RWPE2 (cell line): ENCODE results near the gene GBF1.

Experiments used
- ATAC-seq: fragments of 200-7000 bp; cut with Tn5 transposase; 3 replicates; pipeline ENCODE4 v1.9.1; 2021; ENCODE audit warnings: low read depth
- DNase-seq: peaks from one replicate; pipeline ENCODE4 v3.0.0-alpha.2; 2020; ENCODE audit warnings: low spot score
- H3K27ac ChIP-seq: fragments of 450-650 bp; 2 replicates; pipeline ENCODE4 v1.5.1; 2017; ENCODE audit warnings: mild to moderate bottlenecking; ENCODE audit not compliant: poor library complexity, severe bottlenecking
- H3K27me3 ChIP-seq: fragments of 250-450 bp; sonication (Bioruptor Pico); 2 replicates; pipeline ENCODE4 v1.5.1; 2021; ENCODE audit warnings: mild to moderate bottlenecking, moderate library complexity; ENCODE audit not compliant: insufficient read depth, poor library complexity, severe bottlenecking
- H3K36me3 ChIP-seq: fragments of 250-450 bp; sonication (Bioruptor Pico); 2 replicates; pipeline ENCODE4 v1.5.1; 2020; ENCODE audit warnings: low read depth, mild to moderate bottlenecking, moderate library complexity
- H3K4me1 ChIP-seq: fragments of 250-450 bp; sonication (Bioruptor Pico); 2 replicates; pipeline ENCODE4 v1.5.1; 2021; ENCODE audit warnings: mild to moderate bottlenecking, moderate library complexity; ENCODE audit not compliant: insufficient read depth, poor library complexity, severe bottlenecking
- H3K4me3 ChIP-seq: fragments of 250-450 bp; sonication (Bioruptor Pico); 2 replicates; pipeline ENCODE4 v1.5.1; 2021; ENCODE audit warnings: mild to moderate bottlenecking, moderate library complexity; ENCODE audit not compliant: severe bottlenecking
- H3K9me3 ChIP-seq: fragments of 250-450 bp; sonication (Bioruptor Pico); 2 replicates; pipeline ENCODE4 v1.5.1; 2021; ENCODE audit warnings: mild to moderate bottlenecking, moderate library complexity; ENCODE audit not compliant: severe bottlenecking
- TF ChIP-seq, protein P1 (sequence below): fragments of 450-650 bp; IDR thresholded peaks from one replicate; pipeline ENCODE4 v1.5.1; 2017; ENCODE audit warnings: mild to moderate bottlenecking, moderate library complexity; ENCODE audit not compliant: poor library complexity, severe bottlenecking

The GBF1 gene

DNA sequence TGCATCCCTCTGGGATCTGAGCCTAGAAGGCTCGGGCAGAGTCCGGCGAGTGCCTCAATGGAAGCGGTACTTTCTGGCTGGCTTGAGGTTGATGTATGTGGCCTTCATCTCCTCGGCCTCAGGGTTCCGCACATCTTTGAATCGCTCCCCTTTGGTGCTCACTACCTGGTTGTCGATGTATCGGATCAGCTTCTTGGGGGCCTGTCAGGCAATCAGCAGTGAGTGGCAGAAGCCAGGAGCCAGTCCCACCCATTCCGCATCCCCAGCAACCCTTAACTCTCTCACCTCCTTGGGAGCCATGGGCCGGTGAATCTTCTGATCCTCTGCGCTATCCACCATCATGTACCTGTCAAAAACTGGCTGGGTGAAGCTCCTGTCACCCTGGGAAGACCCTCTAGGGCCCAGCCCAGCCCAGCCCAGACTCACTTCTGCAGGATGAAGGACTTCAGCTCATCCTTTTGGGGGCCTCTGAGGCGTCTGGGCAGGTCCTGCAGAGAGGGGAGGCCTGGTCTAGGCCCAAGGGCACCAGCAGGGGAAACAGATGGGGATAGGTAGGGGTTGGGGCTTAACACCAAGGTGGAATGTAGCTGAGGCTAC is 178.1 kb downstream of the GBF1 start:
- Histone ChIP-seq H3K4me3 (no peak overlapping the region), H3K27ac (peak overlapping the region; percentile 71), H3K9me3 (no peaks in the 10 kb centered on the region), H3K4me1 (no peaks in the 10 kb centered on the region), H3K27me3 (peaks cover 5% of the 10 kb centered on the region), H3K36me3 (peaks cover 7% of the 10 kb centered on the region)
- ATAC-seq = no peak
- TF ChIP-seq, protein P1, sequence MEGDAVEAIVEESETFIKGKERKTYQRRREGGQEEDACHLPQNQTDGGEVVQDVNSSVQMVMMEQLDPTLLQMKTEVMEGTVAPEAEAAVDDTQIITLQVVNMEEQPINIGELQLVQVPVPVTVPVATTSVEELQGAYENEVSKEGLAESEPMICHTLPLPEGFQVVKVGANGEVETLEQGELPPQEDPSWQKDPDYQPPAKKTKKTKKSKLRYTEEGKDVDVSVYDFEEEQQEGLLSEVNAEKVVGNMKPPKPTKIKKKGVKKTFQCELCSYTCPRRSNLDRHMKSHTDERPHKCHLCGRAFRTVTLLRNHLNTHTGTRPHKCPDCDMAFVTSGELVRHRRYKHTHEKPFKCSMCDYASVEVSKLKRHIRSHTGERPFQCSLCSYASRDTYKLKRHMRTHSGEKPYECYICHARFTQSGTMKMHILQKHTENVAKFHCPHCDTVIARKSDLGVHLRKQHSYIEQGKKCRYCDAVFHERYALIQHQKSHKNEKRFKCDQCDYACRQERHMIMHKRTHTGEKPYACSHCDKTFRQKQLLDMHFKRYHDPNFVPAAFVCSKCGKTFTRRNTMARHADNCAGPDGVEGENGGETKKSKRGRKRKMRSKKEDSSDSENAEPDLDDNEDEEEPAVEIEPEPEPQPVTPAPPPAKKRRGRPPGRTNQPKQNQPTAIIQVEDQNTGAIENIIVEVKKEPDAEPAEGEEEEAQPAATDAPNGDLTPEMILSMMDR = no peak
- no peak for DNase-seq

DNA sequence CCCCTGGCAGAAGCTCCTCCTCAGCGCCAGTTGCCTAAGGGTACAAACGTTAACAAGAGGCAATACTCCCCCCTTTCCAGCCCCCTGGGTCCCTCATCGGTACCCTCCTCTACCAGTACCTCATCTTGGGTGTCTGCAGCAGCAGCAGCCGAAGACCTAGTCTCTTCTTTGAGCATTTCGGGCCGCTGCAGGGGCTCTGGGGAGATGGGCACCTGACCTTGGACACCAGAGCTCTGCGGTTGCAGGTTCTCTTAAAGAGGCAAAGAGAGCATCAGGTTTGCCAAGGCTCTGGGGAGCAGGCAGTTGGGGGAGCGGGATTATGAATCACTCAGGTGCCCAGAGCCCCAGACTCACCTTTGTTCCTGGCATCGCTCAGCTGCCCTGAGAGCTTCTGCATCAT is 178.8 kb downstream of the GBF1 start:
- H3K4me3 ChIP-seq = no peak overlapping the region
- DNase-seq = no peak
- H3K36me3 ChIP-seq = peaks cover 7% of the 10 kb centered on the region
- no peaks in the 10 kb centered on the region for H3K4me1 ChIP-seq
- ATAC-seq = no peak
- H3K27me3 ChIP-seq = peaks cover 2% of the 10 kb centered on the region
- no peaks in the 10 kb centered on the region for H3K9me3 ChIP-seq
- TF ChIP-seq, protein P1 = no peak
- no peak overlapping the region for H3K27ac ChIP-seq

DNA sequence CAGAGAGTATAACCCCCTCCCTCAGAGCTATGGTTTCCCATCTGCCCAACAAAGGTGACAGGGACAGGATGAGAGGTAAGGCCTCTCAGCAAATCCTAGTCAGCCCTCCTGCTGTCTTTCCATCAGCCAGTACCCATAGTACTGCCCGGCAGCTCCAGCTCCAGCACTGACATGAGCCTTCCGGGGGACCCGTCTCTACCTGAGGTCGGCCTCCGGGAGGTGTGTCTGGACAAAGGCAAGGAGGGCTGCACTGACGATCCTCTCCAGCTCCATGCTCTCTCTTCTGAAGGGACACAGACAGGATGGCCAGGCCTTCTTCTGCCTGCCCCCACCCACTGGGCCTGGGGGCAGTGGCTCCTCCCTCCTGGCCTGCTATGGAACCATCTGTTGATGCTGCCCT is 179.6 kb downstream of the GBF1 start:
- no peak for DNase-seq
- ATAC-seq = no peak
- TF ChIP-seq, protein P1 = no peak
- Histone ChIP-seq H3K4me3 (no peak overlapping the region), H3K27me3 (no peaks in the 10 kb centered on the region), H3K4me1 (no peaks in the 10 kb centered on the region), H3K36me3 (peaks cover 7% of the 10 kb centered on the region), H3K27ac (no peak overlapping the region), H3K9me3 (no peaks in the 10 kb centered on the region)

DNA sequence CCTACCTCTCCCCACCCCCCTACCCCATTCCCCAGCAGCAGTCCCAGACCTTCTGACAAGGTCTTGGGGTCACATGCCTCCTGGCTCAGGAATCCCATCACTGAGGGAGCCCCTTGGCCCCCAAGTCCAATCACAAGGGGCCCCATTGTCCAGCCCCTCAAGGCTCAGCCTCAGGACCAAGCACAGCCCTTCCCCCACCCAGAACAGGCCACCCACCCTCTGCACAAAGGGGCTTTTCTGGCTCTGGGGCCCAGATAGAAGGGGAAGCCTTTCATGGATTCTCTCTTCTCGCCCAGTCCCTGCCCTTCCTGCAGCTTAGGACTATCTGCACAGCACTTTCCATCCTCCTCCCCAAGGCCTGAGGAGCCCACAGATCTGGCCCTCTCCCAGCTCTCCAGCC is 180.1 kb downstream of the GBF1 start:
- DNase-seq = no peak
- Histone ChIP-seq H3K27me3 (no peaks in the 10 kb centered on the region), H3K36me3 (peaks cover 10% of the 10 kb centered on the region), H3K27ac (no peak overlapping the region), H3K4me1 (no peaks in the 10 kb centered on the region), H3K4me3 (no peak overlapping the region), H3K9me3 (no peaks in the 10 kb centered on the region)
- no peak for ATAC-seq
- TF ChIP-seq, protein P1 = no peak

DNA sequence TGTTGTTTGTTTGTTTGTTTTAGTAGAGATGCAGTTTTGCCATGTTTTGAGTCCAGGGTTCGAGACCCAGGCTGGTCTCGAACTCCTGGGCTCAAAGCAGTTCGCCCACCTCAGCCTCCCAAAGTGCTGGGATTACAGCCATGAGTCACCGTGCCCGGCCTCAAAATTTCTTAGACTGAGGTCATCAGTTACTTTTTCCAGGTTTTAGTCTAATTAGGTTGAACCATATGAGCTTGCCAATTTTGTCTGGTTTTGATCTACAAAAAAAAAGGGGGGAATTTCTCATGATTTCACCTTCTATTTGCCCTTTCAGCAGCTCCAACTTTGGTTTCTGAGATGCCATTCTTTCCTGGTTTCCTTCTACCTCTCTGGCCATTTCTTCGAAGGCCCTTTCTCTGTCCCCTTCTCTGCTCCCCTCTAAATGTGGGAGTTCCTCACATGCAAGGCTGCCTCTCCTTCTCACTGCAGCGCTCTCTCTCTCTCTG is 181.5 kb downstream of the GBF1 start:
- no peak for ATAC-seq
- peaks cover 5% of the 10 kb centered on the region for H3K4me1 ChIP-seq
- H3K9me3 ChIP-seq = no peaks in the 10 kb centered on the region
- H3K36me3 ChIP-seq = peaks cover 18% of the 10 kb centered on the region
- TF ChIP-seq, protein P1 = no peak
- no peaks in the 10 kb centered on the region for H3K27me3 ChIP-seq
- no peak for DNase-seq
- H3K4me3 ChIP-seq = no peak overlapping the region
- no peak overlapping the region for H3K27ac ChIP-seq
